HG03108 (cell line): ENCODE results near the gene KDM2B.
"Not testable (repeated sequence)": the region's sequence is repeated elsewhere in the genome, so short reads cannot be mapped to it uniquely, and the experiment has no call there.

Experiments
- ATAC-seq: cut with Tn5 transposase; IDR thresholded peaks from one replicate; pipeline ENCODE4 v1.9.1; 2021; ENCODE audit warnings: moderate library complexity; ENCODE audit not compliant: unreplicated experiment

Gene KDM2B

DNA sequence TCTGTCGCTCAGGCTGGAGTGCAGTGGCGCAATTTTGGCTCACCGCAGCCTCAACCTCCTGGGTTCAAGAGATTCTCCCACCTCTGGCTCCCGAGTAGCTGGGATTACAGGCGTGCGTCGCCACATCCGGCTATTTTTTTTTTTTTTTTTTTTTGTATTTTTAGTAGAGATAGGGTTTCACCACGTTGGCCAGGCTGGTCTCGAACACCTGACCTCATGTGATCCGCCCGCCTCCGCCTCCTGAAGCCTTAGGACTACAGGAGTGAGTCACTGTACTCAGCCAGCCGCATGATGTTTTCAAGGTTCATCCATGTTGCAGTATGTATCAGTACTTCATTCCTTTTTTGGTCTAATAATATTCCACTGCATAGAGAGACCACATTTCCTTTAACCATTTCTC lies 183.3 kb downstream of the KDM2B start:
- ATAC-seq: no peak

DNA sequence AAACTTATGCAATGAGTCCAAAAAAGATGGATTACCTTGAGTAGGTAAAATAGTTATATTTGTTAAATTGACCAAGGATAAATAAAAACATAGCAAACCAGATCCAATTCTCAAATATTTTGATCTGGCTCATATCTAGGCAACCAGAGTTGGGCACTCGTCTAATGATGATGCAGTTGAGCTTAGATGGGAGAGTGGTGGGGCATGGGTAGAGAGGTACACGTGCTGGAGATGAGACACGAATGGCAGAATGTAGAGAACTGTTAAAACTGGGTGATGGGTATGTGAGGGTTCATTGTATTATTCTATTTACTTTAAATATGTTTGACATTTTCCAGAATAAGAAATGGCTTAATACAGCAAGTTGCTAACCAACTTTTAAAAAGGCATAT lies 188.5 kb downstream of the KDM2B start:
- no peak for ATAC-seq

DNA sequence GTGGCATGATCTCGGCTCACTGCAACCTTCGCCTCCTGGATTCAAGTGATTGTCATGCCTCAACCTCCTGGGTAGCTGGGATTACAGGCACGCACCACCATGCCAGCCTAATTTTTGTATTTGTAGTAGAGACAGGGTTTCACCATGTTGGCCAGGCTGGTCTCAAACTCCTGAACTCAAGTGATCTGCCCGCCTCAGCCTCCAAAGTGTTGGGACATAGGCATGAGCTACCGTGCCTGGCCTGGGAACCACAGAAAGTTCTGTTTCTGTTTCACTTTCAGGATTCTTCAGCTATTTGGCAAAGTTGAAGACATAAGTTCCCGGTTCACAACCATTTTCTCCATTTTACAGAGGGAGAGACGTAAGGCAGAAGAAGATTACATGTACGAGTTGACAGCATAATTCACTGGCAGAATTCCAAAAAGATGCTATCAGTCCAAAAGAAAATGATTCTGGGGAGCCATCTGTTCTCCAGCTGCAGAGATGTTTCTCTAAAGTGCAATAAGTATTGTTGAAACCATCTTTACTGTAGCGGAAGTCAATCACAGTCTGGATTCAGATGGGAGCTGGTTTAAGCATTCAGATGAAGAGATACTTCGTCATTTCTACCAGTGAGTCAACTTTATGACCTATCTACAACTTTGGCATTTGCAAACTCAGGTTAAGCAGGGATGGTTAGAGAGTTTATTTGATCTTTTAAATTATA lies 189.1 kb downstream of the KDM2B start:
- peak; percentile 56 for ATAC-seq

DNA sequence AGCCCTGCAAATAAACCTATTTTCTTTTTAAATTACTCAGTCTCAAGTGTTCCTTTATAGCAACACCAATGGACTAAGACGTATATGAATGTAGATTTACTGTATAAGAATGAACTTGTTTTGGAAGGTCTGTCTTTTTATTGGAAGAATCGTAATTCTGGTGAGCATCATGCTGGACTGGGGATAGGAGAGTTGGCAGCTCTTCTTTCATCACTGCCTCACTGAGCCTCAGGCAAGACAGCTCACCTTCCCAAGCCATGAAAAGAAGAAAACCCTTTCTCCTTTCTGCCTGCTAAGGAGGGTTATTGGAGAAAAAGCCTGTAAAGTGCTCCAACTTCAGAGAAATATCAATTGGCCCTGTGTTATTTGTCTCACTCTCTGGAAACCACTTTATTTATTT lies 190.0 kb downstream of the KDM2B start:
- no peak for ATAC-seq

DNA sequence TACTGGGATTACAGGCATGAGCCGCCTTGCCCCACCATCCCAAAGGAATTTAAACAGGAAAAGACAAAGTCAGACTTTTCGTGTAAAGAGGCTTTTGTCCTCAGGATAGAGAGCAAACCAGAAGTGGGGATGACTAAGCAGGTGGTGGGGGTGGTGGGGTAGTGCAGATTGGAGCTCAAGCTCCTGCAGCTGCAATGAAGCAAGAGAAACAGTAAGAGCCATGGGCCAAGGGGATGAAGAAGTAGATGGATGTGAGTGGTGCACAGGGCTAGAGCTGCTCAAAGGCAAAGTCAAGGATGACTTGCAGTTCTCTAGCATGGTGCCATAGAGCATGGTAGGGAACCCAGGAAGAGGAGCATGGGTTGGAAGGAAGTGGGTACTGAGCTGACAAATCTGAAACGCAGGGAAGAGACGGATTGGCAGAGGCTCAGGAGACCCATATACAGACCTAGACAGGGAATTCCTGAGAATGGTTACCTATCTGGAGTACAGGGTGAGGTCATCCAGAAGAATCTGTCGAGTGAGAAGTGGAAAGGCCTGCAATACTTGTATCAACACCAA lies 192.3 kb downstream of the KDM2B start:
- ATAC-seq: no peak

DNA sequence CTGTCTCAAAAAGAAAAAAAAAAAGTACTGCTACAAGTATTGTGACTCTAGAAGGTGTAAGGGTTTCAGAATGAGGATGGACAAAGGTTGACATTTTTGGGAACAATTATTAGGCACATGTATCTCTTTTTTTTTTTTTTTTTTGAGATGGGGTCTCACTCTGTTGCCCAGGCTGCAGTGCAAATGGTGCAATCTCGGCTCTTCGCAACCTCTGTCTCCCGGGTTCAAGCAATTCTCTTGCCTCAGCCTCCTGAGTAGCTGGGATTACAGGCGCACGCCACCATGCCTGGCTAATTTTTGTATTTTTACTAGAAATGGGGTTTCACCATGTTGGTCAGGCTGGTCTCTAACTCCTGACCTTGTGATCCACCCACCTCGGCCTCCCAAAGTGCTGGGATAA lies 195.9 kb downstream of the KDM2B start:
- not testable (repeated sequence) for ATAC-seq

DNA sequence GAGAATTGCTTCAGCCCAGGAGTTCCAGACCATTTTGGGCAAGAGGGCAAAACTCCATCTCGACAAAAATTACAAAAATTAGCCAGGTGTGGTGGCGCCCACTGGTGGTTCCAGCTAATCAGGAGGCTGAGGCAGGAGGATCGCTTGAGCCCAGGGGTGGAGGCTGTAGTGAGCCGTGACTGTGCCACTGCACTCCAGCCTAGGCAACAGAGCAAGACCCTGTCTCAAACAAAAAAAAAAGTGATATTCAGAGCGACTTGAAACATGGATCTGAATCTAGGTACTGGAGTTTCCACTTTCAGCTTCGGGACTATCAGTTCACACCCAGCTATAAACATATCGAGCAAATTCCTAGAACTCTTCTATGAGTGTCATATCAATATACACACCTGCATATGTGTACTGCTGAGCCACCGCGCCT lies 197.2 kb downstream of the KDM2B start:
- ATAC-seq: no peak

DNA sequence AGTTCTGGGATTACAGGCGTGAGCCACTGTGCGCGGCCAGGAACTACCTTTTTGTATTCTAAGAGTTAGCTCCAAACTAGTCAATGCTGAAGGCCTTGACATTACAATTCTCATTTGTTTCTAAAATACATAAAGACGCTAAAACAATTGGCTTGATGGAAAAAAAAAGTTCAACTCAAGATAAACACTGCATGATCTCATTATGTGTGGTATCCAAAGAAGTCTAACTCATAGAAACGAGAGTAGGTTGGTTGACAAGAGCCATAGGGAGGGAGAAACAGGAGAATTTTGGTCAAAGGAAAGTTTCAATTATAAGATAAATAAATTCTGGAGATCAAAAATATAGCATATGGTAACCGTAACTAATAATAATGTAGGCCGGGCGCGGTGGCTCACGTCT lies 200.9 kb downstream of the KDM2B start:
- ATAC-seq: no peak
